ENCODE data around the gene USP32.

The USP32 gene

GRCh38 chr17:60311936-60312335 is 80.0 kb downstream of the USP32 start:
- Histone ChIP-seq H3K4me1 (ENCODE audit: control insufficient read depth in 1 of 2, insufficient read depth in 2 of 2, low read length in 2 of 2) (no peaks in the 10 kb centered on the region), H3K27ac (ENCODE audit: low read length) (no peak overlapping the region), H3K36me3 (ENCODE audit: control insufficient read depth in 1 of 2, insufficient read depth in 2 of 2, low read length in 2 of 2) (no peaks in the 10 kb centered on the region), H3K9me3 (ENCODE audit: control insufficient read depth in 1 of 2, low read length in 2 of 2) (no peaks in the 10 kb centered on the region), H3K27me3 (ENCODE audit: low read depth, low read length) (no peaks in the 10 kb centered on the region), H3K4me3 (ENCODE audit: low read depth in 1 of 2, low read length in 2 of 2) (no peak overlapping the region)

- H3K9me3 ChIP-seq (ENCODE audit: control insufficient read depth in 1 of 2, low read length in 2 of 2) = no peaks in the 10 kb centered on the region
- no peaks in the 10 kb centered on the region for H3K4me1 ChIP-seq (ENCODE audit: control insufficient read depth in 1 of 2, insufficient read depth in 2 of 2, low read length in 2 of 2)
- no peak overlapping the region for H3K4me3 ChIP-seq (ENCODE audit: low read depth in 1 of 2, low read length in 2 of 2)
- no peaks in the 10 kb centered on the region for H3K36me3 ChIP-seq (ENCODE audit: control insufficient read depth in 1 of 2, insufficient read depth in 2 of 2, low read length in 2 of 2)
- no peaks in the 10 kb centered on the region for H3K27me3 ChIP-seq (ENCODE audit: low read depth, low read length)
- H3K27ac ChIP-seq (ENCODE audit: low read length) = no peak overlapping the region
These were observed 80.7 kb downstream of the USP32 start for GRCh38 chr17:60311186-60311585.

- Histone ChIP-seq H3K27ac (ENCODE audit: low read length) (no peak overlapping the region), H3K9me3 (ENCODE audit: control insufficient read depth in 1 of 2, low read length in 2 of 2) (no peaks in the 10 kb centered on the region), H3K36me3 (ENCODE audit: control insufficient read depth in 1 of 2, insufficient read depth in 2 of 2, low read length in 2 of 2) (peaks cover 0 to 6% of the 10 kb centered on the region in 2 donors), H3K4me1 (ENCODE audit: control insufficient read depth in 1 of 2, insufficient read depth in 2 of 2, low read length in 2 of 2) (peaks cover 0 to 5% of the 10 kb centered on the region in 2 donors), H3K4me3 (ENCODE audit: low read depth in 1 of 2, low read length in 2 of 2) (no peak overlapping the region), H3K27me3 (ENCODE audit: low read depth, low read length) (no peaks in the 10 kb centered on the region)
These were observed 86.8 kb downstream of the USP32 start for GRCh38 chr17:60305141-60305540.

- H3K4me3 ChIP-seq (ENCODE audit: low read depth in 1 of 2, low read length in 2 of 2) = no peak overlapping the region
- peaks cover 0 to 6% of the 10 kb centered on the region in 2 donors for H3K36me3 ChIP-seq (ENCODE audit: control insufficient read depth in 1 of 2, insufficient read depth in 2 of 2, low read length in 2 of 2)
- H3K9me3 ChIP-seq (ENCODE audit: control insufficient read depth in 1 of 2, low read length in 2 of 2) = no peaks in the 10 kb centered on the region
- H3K27ac ChIP-seq (ENCODE audit: low read length) = no peak overlapping the region
- peaks cover 0 to 5% of the 10 kb centered on the region in 2 donors for H3K4me1 ChIP-seq (ENCODE audit: control insufficient read depth in 1 of 2, insufficient read depth in 2 of 2, low read length in 2 of 2)
- no peaks in the 10 kb centered on the region for H3K27me3 ChIP-seq (ENCODE audit: low read depth, low read length)
These were observed 87.4 kb downstream of the USP32 start for GRCh38 chr17:60304502-60304901.

- no peaks in the 10 kb centered on the region for H3K9me3 ChIP-seq (ENCODE audit: control insufficient read depth in 1 of 2, low read length in 2 of 2)
- H3K27me3 ChIP-seq (ENCODE audit: low read depth, low read length) = no peaks in the 10 kb centered on the region
- no peak overlapping the region for H3K4me3 ChIP-seq (ENCODE audit: low read depth in 1 of 2, low read length in 2 of 2)
- H3K4me1 ChIP-seq (ENCODE audit: control insufficient read depth in 1 of 2, insufficient read depth in 2 of 2, low read length in 2 of 2) = peaks cover 0 to 5% of the 10 kb centered on the region in 2 donors
- no peak overlapping the region for H3K27ac ChIP-seq (ENCODE audit: low read length)
- peaks cover 0 to 6% of the 10 kb centered on the region in 2 donors for H3K36me3 ChIP-seq (ENCODE audit: control insufficient read depth in 1 of 2, insufficient read depth in 2 of 2, low read length in 2 of 2)
These were observed 88.4 kb downstream of the USP32 start for GRCh38 chr17:60303406-60304099.

- H3K36me3 ChIP-seq (ENCODE audit: control insufficient read depth in 1 of 2, insufficient read depth in 2 of 2, low read length in 2 of 2) = peaks cover 0 to 6% of the 10 kb centered on the region in 2 donors
- no peaks in the 10 kb centered on the region for H3K27me3 ChIP-seq (ENCODE audit: low read depth, low read length)
- peaks cover 0 to 5% of the 10 kb centered on the region in 2 donors for H3K4me1 ChIP-seq (ENCODE audit: control insufficient read depth in 1 of 2, insufficient read depth in 2 of 2, low read length in 2 of 2)
- H3K4me3 ChIP-seq (ENCODE audit: low read depth in 1 of 2, low read length in 2 of 2) = no peak overlapping the region
- no peaks in the 10 kb centered on the region for H3K9me3 ChIP-seq (ENCODE audit: control insufficient read depth in 1 of 2, low read length in 2 of 2)
- H3K27ac ChIP-seq (ENCODE audit: low read length) = no peak overlapping the region
These were observed 90.3 kb downstream of the USP32 start for GRCh38 chr17:60301649-60302048.

GRCh38 chr17:60300949-60301348 is 91.0 kb downstream of the USP32 start:
- Histone ChIP-seq H3K4me1 (ENCODE audit: control insufficient read depth in 1 of 2, insufficient read depth in 2 of 2, low read length in 2 of 2) (peaks cover 0 to 5% of the 10 kb centered on the region in 2 donors), H3K4me3 (ENCODE audit: low read depth in 1 of 2, low read length in 2 of 2) (no peak overlapping the region), H3K36me3 (ENCODE audit: control insufficient read depth in 1 of 2, insufficient read depth in 2 of 2, low read length in 2 of 2) (peaks cover 0 to 6% of the 10 kb centered on the region in 2 donors), H3K27ac (ENCODE audit: low read length) (no peak overlapping the region), H3K9me3 (ENCODE audit: control insufficient read depth in 1 of 2, low read length in 2 of 2) (no peaks in the 10 kb centered on the region), H3K27me3 (ENCODE audit: low read depth, low read length) (no peaks in the 10 kb centered on the region)

GRCh38 chr17:60300011-60300410 is 91.9 kb downstream of the USP32 start:
- Histone ChIP-seq H3K27ac (ENCODE audit: low read length) (no peak overlapping the region), H3K36me3 (ENCODE audit: control insufficient read depth in 1 of 2, insufficient read depth in 2 of 2, low read length in 2 of 2) (peaks cover 0 to 6% of the 10 kb centered on the region in 2 donors), H3K27me3 (ENCODE audit: low read depth, low read length) (no peaks in the 10 kb centered on the region), H3K9me3 (ENCODE audit: control insufficient read depth in 1 of 2, low read length in 2 of 2) (no peaks in the 10 kb centered on the region), H3K4me1 (ENCODE audit: control insufficient read depth in 1 of 2, insufficient read depth in 2 of 2, low read length in 2 of 2) (peaks cover 0 to 2% of the 10 kb centered on the region in 2 donors), H3K4me3 (ENCODE audit: low read depth in 1 of 2, low read length in 2 of 2) (no peak overlapping the region)

GRCh38 chr17:60297760-60298401 is 94.1 kb downstream of the USP32 start:
- H3K27ac ChIP-seq (ENCODE audit: low read length) = no peak overlapping the region
- no peaks in the 10 kb centered on the region for H3K4me1 ChIP-seq (ENCODE audit: control insufficient read depth in 1 of 2, insufficient read depth in 2 of 2, low read length in 2 of 2)
- H3K4me3 ChIP-seq (ENCODE audit: low read depth in 1 of 2, low read length in 2 of 2) = no peak overlapping the region
- H3K9me3 ChIP-seq (ENCODE audit: control insufficient read depth in 1 of 2, low read length in 2 of 2) = no peaks in the 10 kb centered on the region
- peaks cover under 1 to 6% of the 10 kb centered on the region in 2 donors for H3K36me3 ChIP-seq (ENCODE audit: control insufficient read depth in 1 of 2, insufficient read depth in 2 of 2, low read length in 2 of 2)
- no peaks in the 10 kb centered on the region for H3K27me3 ChIP-seq (ENCODE audit: low read depth, low read length)

GRCh38 chr17:60296177-60296576 is 95.8 kb downstream of the USP32 start:
- Histone ChIP-seq H3K9me3 (ENCODE audit: control insufficient read depth in 1 of 2, low read length in 2 of 2) (no peaks in the 10 kb centered on the region), H3K36me3 (ENCODE audit: control insufficient read depth in 1 of 2, insufficient read depth in 2 of 2, low read length in 2 of 2) (peaks cover 3 to 6% of the 10 kb centered on the region in 2 donors), H3K27me3 (ENCODE audit: low read depth, low read length) (no peaks in the 10 kb centered on the region)

GRCh38 chr17:60293580-60294335 is 98.2 kb downstream of the USP32 start:
- H3K27me3 ChIP-seq (ENCODE audit: low read depth, low read length) = no peaks in the 10 kb centered on the region
- no peak overlapping the region for H3K27ac ChIP-seq (ENCODE audit: low read length)
- no peaks in the 10 kb centered on the region for H3K4me1 ChIP-seq (ENCODE audit: control insufficient read depth in 1 of 2, insufficient read depth in 2 of 2, low read length in 2 of 2)
- no peak overlapping the region for H3K4me3 ChIP-seq (ENCODE audit: low read depth in 1 of 2, low read length in 2 of 2)
- no peaks in the 10 kb centered on the region for H3K9me3 ChIP-seq (ENCODE audit: control insufficient read depth in 1 of 2, low read length in 2 of 2)
- H3K36me3 ChIP-seq (ENCODE audit: control insufficient read depth in 1 of 2, insufficient read depth in 2 of 2, low read length in 2 of 2) = peaks cover 0 to 3% of the 10 kb centered on the region in 2 donors

More at GRCh38 chr17:60296177-60296576, 95.8 kb downstream of the USP32 start:
- H3K4me1 ChIP-seq (ENCODE audit: control insufficient read depth in 1 of 2, insufficient read depth in 2 of 2, low read length in 2 of 2) = no peaks in the 10 kb centered on the region
- no peak overlapping the region for H3K4me3 ChIP-seq (ENCODE audit: low read depth in 1 of 2, low read length in 2 of 2)
- H3K27ac ChIP-seq (ENCODE audit: low read length) = no peak overlapping the region
